Activated CD8-positive, alpha-beta memory T cell treated with anti-CD3 and anti-CD28 coated beads, Interleukin-2, amount 50 U/mL, for 48 hours (primary cell): ENCODE data around the gene TMEM259.
"Not testable (repeated sequence)": the region's sequence is repeated elsewhere in the genome, so short reads cannot be mapped to it uniquely, and the experiment has no call there.

Experiments used
- DNase-seq: peaks from one replicate; pipeline ENCODE4 v3.0.0-alpha.2; 2020

TMEM259 gene

GRCh38 chr19:1038978-1039645 is 18.2 kb upstream of the TMEM259 start:
- DNase-seq: no peak

- DNase-seq: no peak
These were observed 16.7 kb upstream of the TMEM259 start for GRCh38 chr19:1037621-1038064.

GRCh38 chr19:1035998-1036621 is 15.2 kb upstream of the TMEM259 start:
- DNase-seq: no peak

- DNase-seq: no peak
These were observed 11.4 kb upstream of the TMEM259 start for GRCh38 chr19:1032264-1032867.

- DNase-seq: peak; percentile 71
These were observed 7.4 kb upstream of the TMEM259 start for GRCh38 chr19:1028062-1028926.

- no peak for DNase-seq
These were observed 6.7 kb upstream of the TMEM259 start for GRCh38 chr19:1027650-1028061.

- no peak for DNase-seq
These were observed 6.1 kb upstream of the TMEM259 start for GRCh38 chr19:1026783-1027649.

- DNase-seq: peak; percentile 86
These were observed 5.2 kb upstream of the TMEM259 start, which contains the start of gene CNN2 for GRCh38 chr19:1025960-1026782. CNN2 (plus strand) TSS chr19:1026608; CDS start chr19:1026662, 54 bp downstream.

- DNase-seq: not testable (repeated sequence)
These were observed 4.2 kb upstream of the TMEM259 start for GRCh38 chr19:1025080-1025479.

- DNase-seq: not testable (repeated sequence)
These were observed 2.9 kb upstream of the TMEM259 start for GRCh38 chr19:1023883-1024188.

- no peak for DNase-seq
These were observed 699 bp downstream of the TMEM259 start for GRCh38 chr19:1019980-1020867.

- DNase-seq: no peak
These were observed 1.3 kb downstream of the TMEM259 start for GRCh38 chr19:1019616-1019961.

- DNase-seq: no peak
These were observed 1.8 kb downstream of the TMEM259 start for GRCh38 chr19:1018932-1019615.

- DNase-seq: no peak
These were observed 2.5 kb downstream of the TMEM259 start for GRCh38 chr19:1018393-1018792.

GRCh38 chr19:1017906-1018305 is 3.0 kb downstream of the TMEM259 start:
- no peak for DNase-seq

GRCh38 chr19:1017115-1017905 is 3.6 kb downstream of the TMEM259 start:
- no peak for DNase-seq

- DNase-seq: no peak
These were observed 4.2 kb downstream of the TMEM259 start for GRCh38 chr19:1016647-1017114.

- DNase-seq: no peak
These were observed 4.9 kb downstream of the TMEM259 start for GRCh38 chr19:1015782-1016646.
